Neural crest cell (in vitro differentiated cells): ENCODE measurements around the gene FAM174B. TPM values are rescaled to one million over a fixed set of nuclear protein-coding genes. Genes with fewer than 3 reads are reported as not detected.

Source experiments
- DNase-seq: peaks from one replicate; pipeline ENCODE4 v3.0.0; 2021; ENCODE audit warnings: low read depth, mixed read lengths, low spot score
- H3K27ac Mint-ChIP-seq: one replicate; pipeline ENCODE4 v1.8.0; 2021; ENCODE audit warnings: mild to moderate bottlenecking, mixed read lengths; ENCODE audit not compliant: unreplicated experiment
- H3K27me3 Mint-ChIP-seq: 2 replicates; pipeline ENCODE4 v1.8.0; 2021; ENCODE audit warnings: low read depth, mild to moderate bottlenecking, mixed read lengths
- H3K36me3 Mint-ChIP-seq: 2 replicates; pipeline ENCODE4 v1.8.0; 2021; ENCODE audit warnings: low read depth, mild to moderate bottlenecking, mixed read lengths
- H3K4me1 Mint-ChIP-seq: 2 replicates; pipeline ENCODE4 v1.8.0; 2021; ENCODE audit warnings: mixed read lengths
- H3K4me3 Mint-ChIP-seq: one replicate; pipeline ENCODE4 v1.8.0; 2021; ENCODE audit warnings: mild to moderate bottlenecking, mixed read lengths
- H3K9me3 Mint-ChIP-seq: 2 replicates; pipeline ENCODE4 v1.8.0; 2021; ENCODE audit warnings: mixed read lengths
- CTCF ChIP-seq: fragments of 200-600 bp; sonication (generic); conservative IDR thresholded peaks from 2 replicates; pipeline ENCODE4 v1.5.0; 2021; ENCODE audit warnings: antibody characterized with exemption, mild to moderate bottlenecking
- total RNA-seq: library from RNA; stranded (reverse); gene quantifications from 2 replicates; pipeline ENCODE4 v1.2.1, GENCODE V29; 2021

Gene FAM174B
- total RNA-seq, 1 donor from 2014 or later = 12.1 TPM

- no peak overlapping the region for H3K4me3 Mint-ChIP-seq
- no peaks in the 10 kb centered on the region for H3K36me3 Mint-ChIP-seq
- H3K27ac Mint-ChIP-seq = no peak overlapping the region
- H3K9me3 Mint-ChIP-seq = no peaks in the 10 kb centered on the region
- H3K27me3 Mint-ChIP-seq = no peaks in the 10 kb centered on the region
- no peak for DNase-seq
- no peak for TF ChIP-seq CTCF
- peaks cover 7% of the 10 kb centered on the region for H3K4me1 Mint-ChIP-seq
Measured at GRCh38 chr15:92676561-92676960, 21.0 kb upstream of the FAM174B start.

GRCh38 chr15:92675485-92675884, 19.9 kb upstream of the FAM174B start:
- DNase-seq = no peak
- no peak for TF ChIP-seq CTCF
- H3K4me1 Mint-ChIP-seq = peaks cover 7% of the 10 kb centered on the region
- H3K36me3 Mint-ChIP-seq = no peaks in the 10 kb centered on the region
- H3K27ac Mint-ChIP-seq = no peak overlapping the region
- H3K4me3 Mint-ChIP-seq = no peak overlapping the region
- no peaks in the 10 kb centered on the region for H3K27me3 Mint-ChIP-seq
- no peaks in the 10 kb centered on the region for H3K9me3 Mint-ChIP-seq

- H3K4me3 Mint-ChIP-seq = no peak overlapping the region
- no peak for TF ChIP-seq CTCF
- no peak for DNase-seq
- H3K27ac Mint-ChIP-seq = no peak overlapping the region
- H3K4me1 Mint-ChIP-seq = peaks cover 6% of the 10 kb centered on the region
- H3K9me3 Mint-ChIP-seq = no peaks in the 10 kb centered on the region
- H3K36me3 Mint-ChIP-seq = no peaks in the 10 kb centered on the region
- H3K27me3 Mint-ChIP-seq = no peaks in the 10 kb centered on the region
Measured at GRCh38 chr15:92674347-92674746, 18.8 kb upstream of the FAM174B start.

- H3K36me3 Mint-ChIP-seq = no peaks in the 10 kb centered on the region
- no peaks in the 10 kb centered on the region for H3K9me3 Mint-ChIP-seq
- peaks cover 10% of the 10 kb centered on the region for H3K4me1 Mint-ChIP-seq
- H3K4me3 Mint-ChIP-seq = no peak overlapping the region
- DNase-seq = no peak
- peaks cover 3% of the 10 kb centered on the region for H3K27me3 Mint-ChIP-seq
- no peak for TF ChIP-seq CTCF
- no peak overlapping the region for H3K27ac Mint-ChIP-seq
Measured at GRCh38 chr15:92672102-92672501, 16.5 kb upstream of the FAM174B start.

GRCh38 chr15:92671406-92671805, 15.8 kb upstream of the FAM174B start:
- Mint-ChIP-seq H3K36me3 (no peaks in the 10 kb centered on the region), H3K27ac (no peak overlapping the region), H3K4me1 (peaks cover 17% of the 10 kb centered on the region), H3K9me3 (no peaks in the 10 kb centered on the region), H3K4me3 (no peak overlapping the region), H3K27me3 (peaks cover 3% of the 10 kb centered on the region)
- DNase-seq = no peak
- no peak for TF ChIP-seq CTCF

- H3K36me3 Mint-ChIP-seq = no peaks in the 10 kb centered on the region
- no peak overlapping the region for H3K27ac Mint-ChIP-seq
- no peak for TF ChIP-seq CTCF
- DNase-seq = no peak
- H3K4me1 Mint-ChIP-seq = peaks cover 18% of the 10 kb centered on the region
- no peak overlapping the region for H3K4me3 Mint-ChIP-seq
- peaks cover 3% of the 10 kb centered on the region for H3K27me3 Mint-ChIP-seq
- no peaks in the 10 kb centered on the region for H3K9me3 Mint-ChIP-seq
Measured at GRCh38 chr15:92670621-92671020, 15.0 kb upstream of the FAM174B start.
